SK-N-SH (cell line): ENCODE measurements around the gene CELF4.

ENCODE experiments used
- CTCF ChIP-seq: fragments of 200-600 bp; sonication (generic); IDR thresholded peaks from 2 replicates; pipeline ENCODE4 v1.6.1; 2017; ENCODE audit warnings: antibody characterized with exemption, mild to moderate bottlenecking, moderate library complexity
- ELF1 ChIP-seq: IDR thresholded peaks from 2 replicates; pipeline ENCODE4 v1.4.0; 2012
- JUND ChIP-seq: IDR thresholded peaks from 2 replicates; pipeline ENCODE4 v1.4.0; 2012
- NFIC ChIP-seq: IDR thresholded peaks from 2 replicates; pipeline ENCODE4 v1.4.0; 2012; ENCODE audit warnings: borderline replicate concordance
- RAD21 ChIP-seq: IDR thresholded peaks from 2 replicates; pipeline ENCODE4 v1.6.1; 2012; ENCODE audit warnings: mild to moderate bottlenecking, low read length
- RXRA ChIP-seq: IDR thresholded peaks from 2 replicates; pipeline ENCODE4 v1.4.0; 2012; ENCODE audit warnings: low read depth, mild to moderate bottlenecking, borderline replicate concordance
- SIN3A ChIP-seq: IDR thresholded peaks from 2 replicates; pipeline ENCODE4 v1.6.1; 2012; ENCODE audit warnings: low read depth, mild to moderate bottlenecking, low read length, moderate library complexity, borderline replicate concordance
- TAF1 ChIP-seq: IDR thresholded peaks from 2 replicates; pipeline ENCODE4 v1.6.1; 2012; ENCODE audit warnings: low read depth, mild to moderate bottlenecking, low read length, moderate library complexity, borderline replicate concordance
- TCF12 ChIP-seq: IDR thresholded peaks from 2 replicates; pipeline ENCODE4 v1.4.0; 2012
- TEAD4 ChIP-seq: IDR thresholded peaks from 2 replicates; pipeline ENCODE4 v1.4.0; 2012; ENCODE audit warnings: mild to moderate bottlenecking, borderline replicate concordance; ENCODE audit not compliant: insufficient read depth
- ZBTB33 ChIP-seq: IDR thresholded peaks from 2 replicates; pipeline ENCODE4 v1.4.0; 2012; ENCODE audit warnings: low read depth, borderline replicate concordance
- TF ChIP-seq, protein P1 (sequence below): fragments of 150-350 bp; IDR thresholded peaks from 2 replicates; pipeline ENCODE4 v1.6.1; 2017; ENCODE audit warnings: antibody characterized with exemption, low read length, low read depth, borderline replicate concordance

DNA sequence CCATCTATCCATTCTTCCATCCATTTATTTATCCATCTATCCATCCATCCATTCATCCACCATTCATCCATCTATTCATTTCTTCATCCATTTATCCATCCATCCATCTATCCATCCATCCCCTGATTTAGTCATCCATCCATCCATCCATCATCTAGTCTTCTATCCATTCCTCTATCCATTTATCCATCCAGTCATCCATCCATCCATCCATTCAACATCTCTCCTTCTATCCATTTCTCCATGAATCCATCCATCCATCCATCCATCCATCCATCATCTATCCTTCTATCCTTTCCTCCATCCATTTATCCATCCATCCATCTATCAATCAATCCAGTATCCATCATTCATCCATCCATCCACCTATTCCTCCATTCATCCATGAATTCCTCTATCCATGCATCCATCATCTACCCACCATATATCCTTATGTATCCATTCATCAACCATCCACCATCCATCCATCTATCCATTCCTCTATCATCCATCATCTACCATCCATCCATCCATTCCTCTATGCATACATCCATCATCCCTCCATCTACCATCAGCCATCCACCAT is 185.0 kb downstream of the CELF4 start:
- TF ChIP-seq NFIC (no peak), CTCF (no peak), TAF1 (no peak), RAD21 (no peak), RXRA (no peak), TCF12 (no peak), ZBTB33 (no peak), TEAD4 (no peak), JUND (no peak), ELF1 (no peak), SIN3A (no peak)
- TF ChIP-seq, protein P1, sequence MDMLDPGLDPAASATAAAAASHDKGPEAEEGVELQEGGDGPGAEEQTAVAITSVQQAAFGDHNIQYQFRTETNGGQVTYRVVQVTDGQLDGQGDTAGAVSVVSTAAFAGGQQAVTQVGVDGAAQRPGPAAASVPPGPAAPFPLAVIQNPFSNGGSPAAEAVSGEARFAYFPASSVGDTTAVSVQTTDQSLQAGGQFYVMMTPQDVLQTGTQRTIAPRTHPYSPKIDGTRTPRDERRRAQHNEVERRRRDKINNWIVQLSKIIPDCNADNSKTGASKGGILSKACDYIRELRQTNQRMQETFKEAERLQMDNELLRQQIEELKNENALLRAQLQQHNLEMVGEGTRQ = no peak
